DMS 273 treated with DMSO at 0.1 percent for 48 hours (cell line): ENCODE data around the gene TGFB2.

ENCODE experiments used
- DNase-seq: peaks from one replicate; lab custom pipeline; 2025; lab: John Stamatoyannopoulos, UW

TGFB2 gene

DNA sequence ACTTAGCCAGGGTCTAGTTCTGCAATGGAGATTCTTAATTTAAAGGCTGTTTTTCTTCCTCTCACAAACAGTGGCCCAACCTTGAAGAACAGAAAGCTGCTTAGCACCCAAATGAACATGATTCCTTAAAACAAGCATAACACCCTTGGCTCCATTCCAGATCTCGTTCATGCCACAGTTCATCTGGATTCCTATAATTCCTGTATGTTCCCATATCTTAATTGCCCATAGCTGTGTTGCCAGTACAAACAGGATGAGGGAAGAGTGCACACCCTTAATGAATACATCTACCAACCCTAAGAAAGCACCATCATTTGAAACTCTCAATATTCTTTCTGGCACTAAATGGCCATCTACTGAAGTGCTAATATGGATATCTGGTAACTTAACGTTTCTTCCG lies 45.5 kb downstream of the TGFB2 start:
- no peak for DNase-seq

DNA sequence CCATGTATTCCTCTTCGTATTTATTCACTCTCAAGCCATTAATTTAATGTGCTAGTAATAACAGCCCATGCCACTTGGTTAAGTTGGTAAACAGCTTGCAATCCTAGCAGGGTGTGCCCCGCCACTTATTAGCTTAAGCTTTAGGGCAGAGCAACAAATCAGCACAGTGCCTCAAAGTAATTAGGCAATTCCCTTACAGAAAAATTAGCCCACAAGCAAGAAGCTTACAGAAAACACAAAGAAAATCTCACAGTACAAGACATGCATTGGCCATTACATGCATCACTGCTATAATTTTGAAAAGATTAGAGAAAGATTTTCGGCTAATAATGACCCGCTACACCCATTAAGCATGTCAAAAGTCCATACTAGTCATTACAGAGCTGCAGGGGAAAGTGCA lies 47.6 kb downstream of the TGFB2 start:
- no peak for DNase-seq

DNA sequence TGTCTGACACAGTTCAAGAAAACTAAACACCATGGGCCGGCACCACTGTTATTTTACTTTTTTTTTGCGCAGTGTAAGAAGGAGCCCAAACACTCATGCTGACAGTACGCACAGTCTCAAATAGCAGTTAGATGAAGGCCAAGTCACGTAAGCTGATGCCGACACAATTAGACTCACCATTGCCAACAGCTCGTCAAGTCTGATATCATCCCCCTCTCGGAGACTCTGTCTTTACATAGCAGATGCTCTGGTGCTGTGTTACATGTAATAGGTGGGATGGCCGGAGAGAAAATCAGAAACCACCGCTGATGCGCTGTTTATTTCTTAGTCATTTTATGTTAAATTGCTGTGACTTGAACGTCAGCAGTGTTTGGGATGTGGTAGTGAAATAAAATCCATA lies 49.3 kb downstream of the TGFB2 start:
- DNase-seq: peak; percentile 51

DNA sequence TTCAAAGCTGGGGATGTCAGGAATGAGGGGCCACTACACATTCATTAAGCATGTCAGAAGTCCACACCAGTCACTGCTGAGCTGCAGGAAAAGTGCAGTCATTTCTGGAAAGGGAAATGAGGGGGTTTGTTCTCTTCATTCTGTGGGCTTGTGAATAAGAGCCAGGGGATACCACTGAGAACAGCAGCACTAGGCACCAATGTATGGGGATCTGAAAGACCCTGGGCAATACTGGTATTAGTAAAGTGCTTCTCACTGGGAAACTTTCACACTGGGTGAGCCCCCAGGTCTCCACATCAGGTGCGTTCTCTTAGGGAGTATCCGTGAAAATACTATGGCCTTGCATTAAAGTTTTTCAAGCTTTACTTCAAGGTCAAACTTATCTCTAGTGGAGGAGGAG lies 49.9 kb downstream of the TGFB2 start:
- DNase-seq: no peak

DNA sequence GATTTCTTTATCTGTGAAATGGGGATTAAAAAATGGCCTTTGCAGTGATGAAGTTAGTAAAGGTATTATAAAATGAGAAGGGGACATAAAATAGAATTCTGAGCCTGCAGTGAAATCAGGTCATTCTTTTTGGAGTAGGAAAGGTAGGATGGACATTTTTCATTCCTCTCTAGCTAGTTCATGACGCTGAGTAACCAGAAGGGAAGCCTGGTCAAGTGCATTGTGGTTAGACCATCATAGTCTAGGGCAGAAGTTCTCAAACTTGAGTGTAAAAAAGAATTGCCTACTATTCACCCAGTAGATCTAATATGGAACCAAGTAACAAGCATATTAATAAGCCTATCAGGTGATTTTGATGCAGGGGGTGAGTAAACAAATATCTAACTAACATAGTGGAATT lies 50.8 kb downstream of the TGFB2 start:
- no peak for DNase-seq

DNA sequence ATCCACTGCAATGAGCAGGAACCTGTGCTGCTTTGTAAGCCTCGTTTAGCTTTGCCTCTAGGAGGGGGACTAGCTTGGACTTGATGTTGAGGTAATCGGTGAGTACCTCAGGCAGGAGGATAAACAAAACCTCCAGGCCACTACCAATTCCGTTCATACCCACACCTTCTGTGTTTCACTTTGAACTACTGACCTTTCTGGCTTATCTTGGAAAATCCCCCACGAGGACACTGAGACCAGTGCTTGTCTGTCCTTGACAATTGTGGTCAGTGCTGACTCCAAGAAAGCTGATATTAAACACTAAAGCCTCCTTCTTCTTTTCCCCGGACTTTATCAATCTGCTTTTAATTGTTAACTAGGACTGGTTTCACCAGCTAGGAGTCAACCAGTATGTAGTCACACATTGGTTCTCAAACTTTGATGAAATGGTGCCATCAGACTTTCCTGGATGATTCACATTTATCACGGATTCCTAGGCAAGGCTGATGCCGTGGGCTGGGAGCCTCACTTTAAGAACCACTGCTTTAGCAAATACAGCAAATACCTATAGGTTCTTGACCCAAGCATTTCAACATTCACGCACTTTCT lies 52.7 kb downstream of the TGFB2 start:
- no peak for DNase-seq

DNA sequence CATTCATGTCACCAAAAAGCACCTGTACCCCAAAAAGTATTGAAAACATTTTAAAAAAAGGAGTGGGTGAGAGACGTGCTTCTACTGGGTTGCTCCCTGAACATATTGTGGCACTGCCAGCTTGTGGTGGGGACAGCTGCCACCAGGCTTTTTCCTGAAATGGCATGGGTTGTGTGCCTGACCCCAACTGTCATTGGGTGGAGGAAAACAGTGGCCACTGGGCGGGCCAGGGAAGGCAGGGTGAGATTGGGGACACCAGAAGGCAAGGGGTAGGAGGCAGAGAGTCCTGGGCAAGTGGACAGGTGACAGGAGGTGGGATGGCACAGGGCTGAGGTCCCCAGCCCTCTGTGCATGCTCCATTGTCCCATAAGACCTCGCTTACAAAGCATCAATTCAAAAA lies 55.5 kb downstream of the TGFB2 start:
- DNase-seq: no peak

DNA sequence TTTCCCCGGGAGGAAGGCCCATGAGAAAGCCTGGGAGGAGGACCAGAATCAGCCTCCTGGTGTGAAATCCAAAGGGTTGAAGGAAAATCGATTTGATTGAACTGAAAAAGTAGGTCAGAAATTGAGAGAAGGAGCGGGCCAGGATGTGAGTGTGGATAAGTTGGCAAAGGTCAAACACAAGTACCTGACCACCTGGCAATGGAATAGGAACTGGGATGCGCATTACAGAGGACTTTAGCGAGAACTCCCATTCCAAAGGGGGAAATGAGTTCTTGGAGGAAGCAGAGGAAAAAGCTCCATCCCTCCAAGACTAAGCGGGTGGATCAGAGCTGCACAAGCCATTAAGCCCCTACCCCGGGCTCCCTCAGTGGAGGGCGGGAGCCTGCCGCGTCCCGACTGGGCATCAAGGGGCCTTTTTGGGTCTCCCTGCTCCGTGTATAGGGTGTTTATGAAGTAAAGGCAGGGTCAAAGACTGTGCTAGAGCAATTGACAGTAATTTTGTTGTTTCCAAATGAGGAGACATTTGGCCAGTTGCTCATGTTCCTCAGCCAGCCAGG lies 56.4 kb downstream of the TGFB2 start:
- DNase-seq: no peak

DNA sequence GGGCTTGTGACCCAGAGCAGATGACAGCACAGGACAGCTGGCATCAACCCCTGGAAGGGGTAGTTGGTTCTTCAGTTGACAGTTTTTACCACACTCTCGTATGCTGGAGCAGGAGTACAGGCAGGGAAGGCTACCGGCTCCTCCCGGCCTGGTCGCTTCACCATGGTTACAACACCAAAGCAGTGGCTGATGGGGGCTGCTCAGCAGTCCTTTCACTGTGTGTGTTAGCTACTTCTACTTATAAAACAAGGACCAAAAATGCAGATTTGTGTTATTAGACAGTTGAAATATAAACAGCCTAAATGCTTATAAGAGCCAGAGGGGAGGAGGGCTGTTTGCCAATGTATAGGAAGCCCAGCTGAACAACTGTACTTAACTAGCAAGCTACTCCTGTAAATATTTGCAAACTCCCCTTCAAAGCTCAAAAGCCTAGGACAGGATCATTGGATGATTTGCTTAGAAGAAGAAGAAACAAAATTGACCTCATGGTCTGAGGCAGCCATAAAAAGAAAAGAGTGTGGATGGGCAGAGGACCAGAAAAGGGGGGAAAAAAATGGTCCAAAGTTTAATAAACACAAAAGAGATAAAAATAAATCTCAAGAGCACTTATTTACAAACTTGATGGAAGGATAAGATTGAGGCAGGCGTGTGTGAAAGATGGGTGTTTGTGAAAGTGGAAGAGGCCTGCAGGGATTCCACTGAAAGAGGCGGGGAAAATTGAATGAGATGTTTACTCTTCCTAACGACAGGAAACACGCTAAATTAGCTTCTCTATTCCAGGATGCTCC lies 57.1 kb downstream of the TGFB2 start:
- no peak for DNase-seq

DNA sequence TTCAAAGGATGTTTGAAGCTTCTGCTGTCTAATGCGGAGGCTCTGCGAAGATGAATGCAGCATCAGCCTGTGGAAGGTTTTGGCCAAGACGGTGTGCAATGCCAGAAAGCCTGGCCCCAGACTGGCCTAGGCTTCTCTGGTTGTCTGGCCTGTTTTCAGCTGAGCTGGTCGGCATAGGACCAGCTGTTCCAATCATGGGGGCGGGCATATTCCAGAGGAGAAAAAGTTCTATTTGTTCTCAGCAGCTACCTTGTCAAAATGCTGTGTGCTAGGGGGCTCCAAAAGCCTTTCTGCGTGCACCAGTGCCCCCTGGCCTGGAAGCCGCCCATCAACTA lies 57.6 kb downstream of the TGFB2 start:
- no peak for DNase-seq

DNA sequence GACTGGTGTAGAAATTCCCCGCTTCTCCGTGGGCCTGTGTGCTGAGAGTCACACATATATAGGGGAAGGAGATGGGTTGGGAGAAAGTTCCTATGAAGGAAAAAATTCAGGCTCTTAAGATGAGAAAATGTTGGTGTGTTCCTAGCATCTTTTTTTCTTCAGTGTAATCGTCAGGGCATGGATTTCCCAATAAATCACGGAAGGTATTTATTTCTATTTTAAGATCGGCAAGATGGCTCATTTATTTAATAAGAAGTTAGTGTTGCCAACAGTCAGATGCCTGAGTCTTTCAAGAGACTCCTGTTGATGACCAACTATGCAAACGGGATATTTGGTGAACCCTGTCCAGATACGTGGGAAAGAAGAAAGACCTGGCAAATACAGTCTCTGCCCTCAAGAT lies 58.2 kb downstream of the TGFB2 start:
- no peak for DNase-seq

DNA sequence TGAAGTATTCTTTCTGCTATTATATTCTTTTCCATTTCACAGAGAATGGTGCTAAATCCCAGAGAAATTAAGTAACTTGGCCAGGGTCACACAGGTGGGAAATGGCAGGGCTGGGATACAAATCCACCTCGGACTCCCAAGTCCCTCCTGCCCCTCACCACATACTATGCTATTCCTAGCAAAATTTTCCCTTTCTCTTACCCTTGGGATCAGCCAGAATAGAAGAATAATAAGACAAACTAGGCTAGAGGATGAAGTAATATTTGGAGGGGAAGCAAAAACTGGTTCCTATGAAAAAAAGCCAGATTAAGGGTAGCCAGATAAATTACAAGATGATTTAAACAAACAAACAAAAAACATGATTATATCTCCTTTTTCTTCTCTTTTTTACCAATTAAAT lies 62.5 kb downstream of the TGFB2 start:
- DNase-seq: no peak

DNA sequence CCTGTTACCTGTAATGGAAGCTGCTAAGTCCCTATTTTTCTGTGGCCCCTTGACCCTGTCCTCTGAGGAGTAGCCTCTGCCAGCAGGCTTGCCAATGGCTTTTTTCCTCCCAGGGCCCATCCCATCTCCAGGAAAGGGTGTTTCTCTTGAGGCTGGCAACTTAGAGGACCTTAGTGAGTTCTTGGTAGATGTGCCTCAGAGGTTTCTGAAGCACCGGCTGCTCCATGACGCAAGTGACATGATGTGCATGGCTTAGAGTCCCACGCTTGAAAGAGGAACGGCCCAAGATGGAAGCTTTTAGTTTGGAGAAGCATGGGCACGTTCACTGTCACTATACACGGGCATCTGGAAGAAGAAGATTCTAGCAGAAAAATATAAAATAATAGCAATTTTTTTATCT lies 63.0 kb downstream of the TGFB2 start:
- DNase-seq: no peak

DNA sequence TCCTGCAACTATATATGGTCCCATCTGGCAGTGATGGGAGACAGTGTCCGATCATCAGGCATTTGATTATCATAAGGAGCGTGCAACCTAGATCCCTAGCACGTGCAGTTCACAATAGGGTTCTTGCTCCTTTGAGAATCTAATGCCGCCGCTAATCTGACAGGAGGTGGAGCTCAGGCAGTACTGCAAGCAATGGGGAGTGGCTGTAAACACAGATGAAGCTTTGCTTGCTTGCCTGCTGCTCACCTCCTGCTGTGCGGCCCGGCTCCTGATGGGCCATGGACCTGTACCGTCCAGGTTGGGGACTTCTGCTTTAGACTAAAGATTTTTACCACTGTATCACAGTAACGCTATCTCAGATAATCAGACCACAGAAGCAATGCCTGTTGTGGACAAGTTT lies 63.8 kb downstream of the TGFB2 start:
- DNase-seq: no peak

DNA sequence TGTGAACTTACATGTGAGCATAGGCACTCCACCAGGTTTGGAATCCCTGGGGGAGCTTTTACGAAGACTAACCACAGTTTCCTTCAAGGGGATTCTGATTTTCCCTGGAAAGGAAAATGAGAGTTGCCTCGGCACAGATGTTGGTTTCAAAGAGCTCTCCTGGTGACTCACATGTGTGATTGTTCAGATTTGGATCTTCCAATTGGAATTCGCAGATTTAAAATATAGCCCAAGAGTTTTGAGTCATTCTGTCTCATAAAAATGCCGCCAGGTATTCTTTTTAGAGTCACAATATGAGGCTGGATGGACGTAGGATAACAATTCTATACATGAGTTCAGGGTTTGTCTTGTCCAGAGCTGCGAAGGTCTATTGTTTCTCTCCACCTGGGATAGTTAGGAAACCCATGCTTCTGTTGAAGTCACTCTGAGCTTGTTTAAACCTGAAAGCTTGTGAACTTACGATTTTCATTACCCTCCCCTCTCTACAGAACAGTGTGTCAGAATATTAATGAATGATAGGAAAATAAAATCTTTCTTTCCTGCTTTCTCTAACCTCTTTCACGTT lies 64.9 kb downstream of the TGFB2 start:
- DNase-seq: no peak

DNA sequence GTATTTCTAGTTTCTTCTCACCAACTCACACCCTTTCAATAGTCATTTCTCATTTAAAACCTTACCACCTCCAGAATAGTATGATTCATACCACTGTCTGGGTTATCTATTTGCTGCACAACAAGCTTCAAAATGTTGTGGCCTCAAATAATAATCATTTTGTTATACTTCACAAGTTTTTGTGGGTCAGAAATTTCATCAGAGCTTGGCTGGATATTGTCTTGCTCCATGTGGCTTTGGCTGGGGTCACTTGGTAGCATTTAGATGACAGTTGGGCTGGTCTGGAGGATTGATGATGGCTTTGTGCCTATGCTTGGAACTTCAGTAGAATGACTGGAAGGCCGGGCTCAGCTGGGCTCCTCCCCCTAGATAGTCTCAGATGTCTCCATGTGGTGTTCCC lies 66.0 kb downstream of the TGFB2 start:
- no peak for DNase-seq

DNA sequence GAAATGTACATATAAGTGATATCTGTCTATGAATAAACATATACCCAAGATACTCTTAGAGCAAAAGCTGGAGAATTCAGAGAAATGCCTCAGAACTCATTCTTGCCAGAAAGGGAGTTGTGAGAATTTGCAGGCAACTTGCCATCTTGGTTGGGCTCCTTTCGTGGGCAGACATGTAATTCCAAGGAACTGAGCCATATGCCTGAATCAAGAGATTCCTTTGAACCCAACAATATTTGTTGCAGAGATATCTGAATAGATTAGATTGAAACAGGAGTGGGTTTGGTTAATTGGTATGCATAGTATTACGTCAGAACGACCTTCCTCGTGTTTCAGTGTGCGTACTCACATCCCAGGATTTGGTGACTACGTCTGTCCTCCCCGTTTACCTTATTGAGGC lies 67.0 kb downstream of the TGFB2 start:
- DNase-seq: no peak

DNA sequence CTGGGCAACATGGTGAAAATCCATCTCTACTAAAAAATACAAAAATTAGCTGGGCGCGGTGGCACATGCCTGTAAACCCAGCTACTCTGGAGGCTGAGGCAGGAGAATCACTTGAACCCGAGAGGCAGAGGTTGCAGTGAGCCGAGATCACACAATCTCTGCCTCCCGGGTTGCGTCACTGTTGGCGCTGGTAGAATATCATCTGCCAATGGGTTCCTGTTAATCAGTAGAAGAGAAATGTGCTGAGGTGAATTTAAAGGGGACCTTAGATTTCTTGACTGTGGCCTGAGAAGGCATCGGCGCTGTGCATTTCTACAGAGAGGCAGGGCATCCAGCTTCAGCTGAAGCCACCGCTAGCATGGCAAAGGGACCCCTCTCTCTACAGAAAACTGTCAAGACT lies 68.0 kb downstream of the TGFB2 start:
- no peak for DNase-seq

DNA sequence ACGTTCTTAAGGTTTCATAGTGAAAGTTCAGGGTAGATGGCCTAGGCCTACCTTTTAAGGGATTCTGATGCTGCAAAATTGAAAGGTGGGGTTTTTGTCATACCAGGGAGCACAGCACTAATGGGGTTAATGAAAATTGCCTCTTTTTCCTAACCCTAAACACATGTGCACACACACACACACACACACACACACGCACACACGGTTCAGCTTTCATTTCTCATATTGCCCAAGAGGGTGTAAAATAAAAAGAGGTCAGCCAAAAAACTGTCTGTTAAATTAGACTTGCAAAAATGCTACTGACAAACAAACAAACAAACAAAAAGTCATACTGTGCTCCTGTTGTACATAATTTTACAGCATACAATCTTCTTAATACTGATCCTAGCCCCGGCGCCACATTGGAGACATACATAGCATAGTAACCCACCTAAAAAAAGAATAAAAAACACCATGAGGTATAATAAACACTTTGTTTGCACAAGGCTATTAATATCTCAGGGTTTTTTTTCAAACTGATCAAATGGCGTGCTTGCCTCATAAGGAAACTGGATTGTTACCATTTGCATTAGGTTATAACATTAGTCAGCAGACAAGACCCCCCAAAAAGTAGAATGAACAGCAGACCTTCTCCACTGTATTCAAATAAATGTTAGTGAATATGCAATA lies 69.1 kb downstream of the TGFB2 start:
- DNase-seq: no peak

DNA sequence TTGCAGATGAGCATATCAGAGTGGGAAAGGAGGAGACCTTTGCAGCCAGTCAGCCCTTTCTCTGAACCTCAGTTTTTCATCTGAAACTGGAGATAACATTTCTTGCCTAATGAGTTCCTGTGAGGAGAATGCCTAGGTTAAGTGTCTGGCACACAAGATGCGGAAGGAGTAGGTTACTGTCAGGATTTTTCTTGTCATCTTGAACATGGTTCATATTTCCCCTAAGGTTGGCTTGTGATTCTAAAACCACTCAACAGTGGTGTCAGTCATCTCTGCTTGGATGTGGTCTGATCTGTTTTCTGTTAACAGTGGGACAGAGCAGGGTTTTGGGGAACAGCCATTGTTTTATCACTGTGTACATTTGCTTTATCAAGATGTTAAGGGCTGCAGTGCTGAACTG lies 70.6 kb downstream of the TGFB2 start:
- DNase-seq: no peak

DNA sequence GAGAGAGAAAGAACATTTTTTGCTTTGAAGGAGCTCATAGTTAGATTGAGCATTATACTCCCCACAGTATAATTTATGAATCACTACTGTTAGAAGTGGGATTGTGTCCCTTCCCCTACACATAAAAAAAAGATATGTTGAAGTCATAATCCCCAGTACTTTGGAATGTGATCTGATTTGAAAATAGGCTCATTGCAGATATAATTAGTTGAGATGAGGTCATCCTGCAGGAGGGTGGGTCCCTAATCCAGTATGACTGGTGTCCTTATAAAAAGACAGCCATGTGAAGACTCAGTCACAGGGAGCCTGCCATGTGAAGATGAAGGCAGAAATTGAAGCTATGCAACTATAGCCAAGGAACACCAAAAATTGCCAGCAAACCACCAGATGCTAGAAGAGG lies 76.4 kb downstream of the TGFB2 start:
- DNase-seq: no peak

DNA sequence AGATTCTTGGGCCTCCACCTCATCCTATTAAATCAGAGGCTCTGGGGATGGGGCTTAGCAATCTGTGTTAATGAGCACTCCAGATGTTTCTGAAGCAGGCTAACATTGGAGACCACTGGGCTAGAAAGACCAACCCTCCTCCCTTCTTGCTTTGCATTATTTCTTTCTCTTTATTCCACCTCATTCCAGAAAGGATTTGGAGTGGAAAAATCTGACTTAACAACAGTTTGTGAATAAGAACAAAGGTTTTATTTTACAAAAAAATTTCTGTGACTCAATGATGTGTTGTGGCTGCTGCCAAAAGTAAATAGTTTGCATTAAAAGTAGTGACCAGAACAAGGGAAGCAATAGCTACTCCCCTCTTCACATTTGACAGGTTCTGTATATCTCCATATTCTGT lies 79.4 kb downstream of the TGFB2 start:
- no peak for DNase-seq
